A549 (cell line): Measurements from ENCODE around the gene USP6NL.

Experiments used
- TF ChIP-seq, protein P1 (sequence below): fragments of 200-600 bp; sonication (generic); IDR thresholded peaks from 2 replicates; pipeline ENCODE4 v1.6.1; 2016; ENCODE audit warnings: antibody characterized with exemption, mild to moderate bottlenecking, moderate library complexity
- TF ChIP-seq, protein P2 (sequence below): fragments of >200 bp; sonication (Bioruptor Twin); formaldehyde crosslinking; IDR thresholded peaks from 3 replicates; pipeline ENCODE4 v1.5.1; 2016

DNA sequence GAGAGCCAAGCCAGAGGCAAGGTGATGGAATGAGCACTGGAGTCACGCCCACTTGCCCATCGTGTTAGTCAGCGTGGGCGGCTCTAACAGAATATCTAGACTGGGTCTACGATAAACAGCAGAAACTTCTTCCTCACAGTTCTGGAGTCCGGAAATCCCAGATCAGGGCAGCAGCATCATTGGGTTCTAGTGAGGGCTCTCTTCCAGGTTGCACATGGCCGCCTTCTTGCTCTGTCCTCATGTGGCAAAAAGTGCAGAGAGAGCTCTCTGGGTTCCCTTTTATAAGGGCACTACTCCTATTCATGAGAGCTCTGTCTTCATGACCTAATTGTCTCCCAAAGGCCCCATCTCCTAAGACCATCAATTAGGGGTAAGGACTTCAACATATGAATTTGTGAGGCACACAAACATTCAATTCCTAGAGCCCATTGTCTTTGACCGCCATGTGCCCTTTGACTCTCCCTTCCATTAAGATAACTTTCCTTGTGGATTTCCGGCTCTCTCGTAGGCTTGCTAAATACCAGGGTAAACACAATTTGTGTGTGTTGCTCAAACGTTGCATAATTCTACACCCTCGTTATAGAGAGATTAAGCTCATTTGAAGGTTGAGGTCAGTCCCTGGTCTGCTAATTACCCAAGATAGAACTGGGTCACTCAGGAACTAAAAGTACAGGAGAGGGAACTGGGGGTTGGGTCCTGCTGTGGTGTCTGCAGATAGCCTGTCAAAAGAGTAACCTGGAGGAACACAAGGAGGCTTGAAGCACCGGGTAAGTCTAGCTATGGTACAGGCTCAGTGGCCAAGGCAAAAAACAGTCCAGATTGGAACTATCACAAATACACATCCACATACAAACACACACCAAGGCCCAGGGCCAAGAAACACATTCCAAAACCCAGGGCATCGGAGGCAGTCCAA, 28.7 kb upstream of the USP6NL start:
- TF ChIP-seq, protein P1, sequence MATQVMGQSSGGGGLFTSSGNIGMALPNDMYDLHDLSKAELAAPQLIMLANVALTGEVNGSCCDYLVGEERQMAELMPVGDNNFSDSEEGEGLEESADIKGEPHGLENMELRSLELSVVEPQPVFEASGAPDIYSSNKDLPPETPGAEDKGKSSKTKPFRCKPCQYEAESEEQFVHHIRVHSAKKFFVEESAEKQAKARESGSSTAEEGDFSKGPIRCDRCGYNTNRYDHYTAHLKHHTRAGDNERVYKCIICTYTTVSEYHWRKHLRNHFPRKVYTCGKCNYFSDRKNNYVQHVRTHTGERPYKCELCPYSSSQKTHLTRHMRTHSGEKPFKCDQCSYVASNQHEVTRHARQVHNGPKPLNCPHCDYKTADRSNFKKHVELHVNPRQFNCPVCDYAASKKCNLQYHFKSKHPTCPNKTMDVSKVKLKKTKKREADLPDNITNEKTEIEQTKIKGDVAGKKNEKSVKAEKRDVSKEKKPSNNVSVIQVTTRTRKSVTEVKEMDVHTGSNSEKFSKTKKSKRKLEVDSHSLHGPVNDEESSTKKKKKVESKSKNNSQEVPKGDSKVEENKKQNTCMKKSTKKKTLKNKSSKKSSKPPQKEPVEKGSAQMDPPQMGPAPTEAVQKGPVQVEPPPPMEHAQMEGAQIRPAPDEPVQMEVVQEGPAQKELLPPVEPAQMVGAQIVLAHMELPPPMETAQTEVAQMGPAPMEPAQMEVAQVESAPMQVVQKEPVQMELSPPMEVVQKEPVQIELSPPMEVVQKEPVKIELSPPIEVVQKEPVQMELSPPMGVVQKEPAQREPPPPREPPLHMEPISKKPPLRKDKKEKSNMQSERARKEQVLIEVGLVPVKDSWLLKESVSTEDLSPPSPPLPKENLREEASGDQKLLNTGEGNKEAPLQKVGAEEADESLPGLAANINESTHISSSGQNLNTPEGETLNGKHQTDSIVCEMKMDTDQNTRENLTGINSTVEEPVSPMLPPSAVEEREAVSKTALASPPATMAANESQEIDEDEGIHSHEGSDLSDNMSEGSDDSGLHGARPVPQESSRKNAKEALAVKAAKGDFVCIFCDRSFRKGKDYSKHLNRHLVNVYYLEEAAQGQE: no peak
- TF ChIP-seq, protein P2, sequence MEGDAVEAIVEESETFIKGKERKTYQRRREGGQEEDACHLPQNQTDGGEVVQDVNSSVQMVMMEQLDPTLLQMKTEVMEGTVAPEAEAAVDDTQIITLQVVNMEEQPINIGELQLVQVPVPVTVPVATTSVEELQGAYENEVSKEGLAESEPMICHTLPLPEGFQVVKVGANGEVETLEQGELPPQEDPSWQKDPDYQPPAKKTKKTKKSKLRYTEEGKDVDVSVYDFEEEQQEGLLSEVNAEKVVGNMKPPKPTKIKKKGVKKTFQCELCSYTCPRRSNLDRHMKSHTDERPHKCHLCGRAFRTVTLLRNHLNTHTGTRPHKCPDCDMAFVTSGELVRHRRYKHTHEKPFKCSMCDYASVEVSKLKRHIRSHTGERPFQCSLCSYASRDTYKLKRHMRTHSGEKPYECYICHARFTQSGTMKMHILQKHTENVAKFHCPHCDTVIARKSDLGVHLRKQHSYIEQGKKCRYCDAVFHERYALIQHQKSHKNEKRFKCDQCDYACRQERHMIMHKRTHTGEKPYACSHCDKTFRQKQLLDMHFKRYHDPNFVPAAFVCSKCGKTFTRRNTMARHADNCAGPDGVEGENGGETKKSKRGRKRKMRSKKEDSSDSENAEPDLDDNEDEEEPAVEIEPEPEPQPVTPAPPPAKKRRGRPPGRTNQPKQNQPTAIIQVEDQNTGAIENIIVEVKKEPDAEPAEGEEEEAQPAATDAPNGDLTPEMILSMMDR: no peak
